Measurements from ENCODE around the gene EFCAB6. TPM values are rescaled to one million over a fixed set of nuclear protein-coding genes. Genes with fewer than 3 reads are reported as not detected.

EFCAB6 gene
- total RNA-seq, 1 donor from 2014 or later: 8.4 TPM

DNA sequence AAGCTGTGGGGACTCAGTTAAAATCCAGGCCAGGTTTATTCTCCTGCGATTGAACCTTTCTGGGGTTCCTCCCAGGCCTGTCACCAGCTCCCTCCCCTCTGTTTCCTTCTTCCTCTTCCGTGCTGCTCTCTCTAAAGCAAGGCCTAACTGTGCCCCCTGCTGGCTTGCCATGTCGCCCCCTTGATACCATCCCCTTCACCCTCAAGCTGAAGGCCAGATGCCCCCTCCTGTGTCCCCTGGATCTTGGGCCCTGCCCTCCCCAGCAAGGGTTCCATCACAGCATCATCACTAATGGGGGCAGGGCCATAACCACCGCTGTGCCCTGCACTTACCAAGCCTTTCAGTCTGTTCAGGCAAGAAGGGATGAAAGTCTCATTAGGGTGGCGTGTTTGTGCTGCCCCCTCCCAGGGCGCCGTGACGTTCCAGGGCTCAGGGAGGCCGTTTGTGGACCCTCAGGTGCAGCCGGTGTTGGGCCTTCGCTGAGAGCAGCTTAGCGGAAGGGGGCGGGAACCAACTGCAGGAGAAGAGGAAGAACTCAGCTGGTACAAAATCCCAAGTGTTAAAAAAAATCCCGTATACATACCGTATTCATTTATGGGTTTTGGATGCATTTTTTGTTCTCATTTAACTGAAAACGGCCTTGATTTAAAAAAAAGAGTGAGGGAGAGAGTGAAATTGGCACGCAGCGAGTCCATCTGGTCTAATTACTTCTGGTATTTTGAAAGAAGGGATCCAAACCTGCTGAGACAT, 330.4 kb downstream of the EFCAB6 start:
- no peak for DNase-seq (ENCODE audit: low read depth)

GRCh38 chr22:43479962-43480361, 332.1 kb downstream of the EFCAB6 start:
- no peak for DNase-seq (ENCODE audit: low read depth)

DNA sequence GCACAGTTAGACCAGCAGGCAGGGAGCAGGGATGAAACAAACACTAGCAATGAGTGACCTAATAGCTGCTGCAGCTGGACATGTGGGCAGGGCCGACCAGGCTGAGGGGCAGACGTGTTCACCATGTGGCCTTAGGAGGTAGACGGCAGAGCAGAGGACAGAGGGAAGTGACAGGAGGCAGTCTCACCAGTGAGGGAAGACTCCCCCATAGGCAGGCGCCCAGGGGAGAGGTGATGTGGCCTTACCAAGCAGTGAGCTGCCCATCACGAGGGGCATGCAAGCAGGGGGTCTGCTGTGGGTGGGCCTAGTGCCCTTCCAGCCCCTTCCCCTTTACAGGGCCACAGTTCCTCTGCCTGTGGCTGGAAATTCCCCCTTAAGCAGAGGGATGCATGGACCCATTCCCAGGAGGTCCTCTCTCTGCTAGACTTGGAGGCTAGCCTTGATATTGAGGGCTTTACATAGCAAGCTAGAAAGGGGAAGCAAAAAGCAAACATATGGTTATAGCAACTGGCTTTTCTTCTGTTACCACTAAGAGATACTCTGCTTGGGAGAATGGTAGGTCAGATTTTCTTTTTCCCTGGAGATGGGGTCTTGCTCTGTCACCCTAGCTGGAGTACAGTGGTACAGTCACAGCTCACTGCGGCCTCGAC, 332.7 kb downstream of the EFCAB6 start:
- DNase-seq (ENCODE audit: low read depth): no peak

Other genes starting within 250 kb of the EFCAB6 start
- gene SULT4A1, start 50.2 kb upstream of the EFCAB6 start, total RNA-seq: 0.50 TPM in 1 of 2 replicates, not detected in the other
- not detected in 2 replicates for gene PNPLA5, start 79.7 kb upstream of the EFCAB6 start, total RNA-seq
- gene PNPLA3, start 111.5 kb upstream of the EFCAB6 start, total RNA-seq: 0.80 and 3.0 TPM in 2 replicates
- 35.1 and 57.6 TPM in 2 replicates for gene SAMM50, start 143.1 kb upstream of the EFCAB6 start, total RNA-seq
- 20.3 and 37.5 TPM in 2 replicates for gene PARVB, start 212.0 kb upstream of the EFCAB6 start, total RNA-seq

Measured in renal cortical epithelial cell (primary cell).